Sciatic nerve (tissue), 2 donors: ENCODE results near the gene SRGN. TPM values are rescaled to one million over a fixed set of nuclear protein-coding genes. Genes with fewer than 3 reads are reported as not detected.
A peak's percentile ranks its signal among the peaks of the same experiment; 100 is the strongest.

Experiments
- ATAC-seq: fragments of 200-7000 bp; cut with Tn5 transposase; one replicate; pipeline ENCODE4 v1.9.1; 2020; ENCODE audit warnings: mild to moderate bottlenecking, moderate library complexity
- DNase-seq: peaks from one replicate; pipeline ENCODE4 v3.0.0-alpha.2; 2020; ENCODE audit warnings: low spot score
- intact Hi-C: fragments of 100-400 bp; cut with DNase I; formaldehyde crosslinking; loops from one replicate; pipeline ENCODE4 v1.14.2; 2022
- total RNA-seq: library from RNA; stranded (reverse); fragmentation: NEBNext Ultra II Directional; extraction: Animal tissue kit (Norgen Biotek cat#: 25700); gene quantifications from one replicate; pipeline ENCODE4 v1.2.1, GENCODE V29; 2021
- donor health status: DM: no; HTN: no; CAD: no.
- donor health status: DM: no; HTN: no; CAD: no.

SRGN gene
- total RNA-seq, 1 donor from 2014 or later, result 146 TPM

DNA sequence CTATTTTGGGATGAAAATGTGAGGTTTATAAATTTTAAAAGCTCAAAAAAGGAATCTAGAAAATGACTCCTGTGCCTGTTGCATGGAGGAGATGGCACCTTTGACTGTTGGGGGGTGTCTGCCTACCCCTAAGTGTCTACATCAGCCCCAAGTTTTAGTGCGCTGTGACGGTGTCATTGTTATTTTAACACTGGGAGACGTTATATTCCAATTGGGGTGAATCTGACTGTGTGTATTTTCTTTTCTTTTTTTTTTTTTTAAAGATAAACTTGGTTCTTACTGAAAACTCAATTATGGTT lies 517 bp downstream of the SRGN start:
- intact Hi-C loops, result no loop called here
- ATAC-seq, result no peak

DNA sequence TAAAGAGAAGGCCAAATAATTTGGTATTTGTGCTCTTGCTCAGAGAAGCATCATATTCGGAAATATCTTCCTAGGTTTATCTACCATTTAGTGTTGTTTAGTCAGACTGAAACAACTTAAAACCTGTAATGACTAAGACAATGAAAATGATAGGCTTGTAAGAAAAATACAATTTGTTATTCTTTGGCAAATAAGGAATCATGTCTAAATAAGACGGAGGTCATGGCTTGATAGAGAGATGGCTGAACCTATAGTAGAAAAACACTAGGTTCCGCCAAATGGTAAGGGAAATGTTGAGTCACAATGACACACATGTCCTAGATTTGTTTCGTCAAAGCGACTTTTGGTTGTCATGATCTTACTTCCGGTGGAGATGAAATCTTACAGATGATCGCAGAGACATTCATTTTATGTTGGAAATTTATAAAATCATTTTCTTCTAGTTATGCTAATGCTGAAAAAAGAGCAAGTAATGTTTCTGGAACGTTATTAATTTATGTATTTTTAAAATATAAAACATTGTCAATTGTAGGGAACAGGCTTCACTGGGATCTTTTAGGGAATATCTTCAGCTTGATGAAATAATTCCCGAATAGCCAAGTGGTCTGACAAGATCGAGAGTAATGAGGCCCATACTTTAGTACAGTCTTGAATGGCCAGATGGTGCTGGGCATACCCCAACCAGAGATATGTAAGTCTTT lies 1.0 kb downstream of the SRGN start:
- DNase-seq, result no peak
- intact Hi-C loops, result no loop called here
- ATAC-seq, result no peak

More for the DNA sequence above, 517 bp downstream of the SRGN start:
- DNase-seq, result no peak

DNA sequence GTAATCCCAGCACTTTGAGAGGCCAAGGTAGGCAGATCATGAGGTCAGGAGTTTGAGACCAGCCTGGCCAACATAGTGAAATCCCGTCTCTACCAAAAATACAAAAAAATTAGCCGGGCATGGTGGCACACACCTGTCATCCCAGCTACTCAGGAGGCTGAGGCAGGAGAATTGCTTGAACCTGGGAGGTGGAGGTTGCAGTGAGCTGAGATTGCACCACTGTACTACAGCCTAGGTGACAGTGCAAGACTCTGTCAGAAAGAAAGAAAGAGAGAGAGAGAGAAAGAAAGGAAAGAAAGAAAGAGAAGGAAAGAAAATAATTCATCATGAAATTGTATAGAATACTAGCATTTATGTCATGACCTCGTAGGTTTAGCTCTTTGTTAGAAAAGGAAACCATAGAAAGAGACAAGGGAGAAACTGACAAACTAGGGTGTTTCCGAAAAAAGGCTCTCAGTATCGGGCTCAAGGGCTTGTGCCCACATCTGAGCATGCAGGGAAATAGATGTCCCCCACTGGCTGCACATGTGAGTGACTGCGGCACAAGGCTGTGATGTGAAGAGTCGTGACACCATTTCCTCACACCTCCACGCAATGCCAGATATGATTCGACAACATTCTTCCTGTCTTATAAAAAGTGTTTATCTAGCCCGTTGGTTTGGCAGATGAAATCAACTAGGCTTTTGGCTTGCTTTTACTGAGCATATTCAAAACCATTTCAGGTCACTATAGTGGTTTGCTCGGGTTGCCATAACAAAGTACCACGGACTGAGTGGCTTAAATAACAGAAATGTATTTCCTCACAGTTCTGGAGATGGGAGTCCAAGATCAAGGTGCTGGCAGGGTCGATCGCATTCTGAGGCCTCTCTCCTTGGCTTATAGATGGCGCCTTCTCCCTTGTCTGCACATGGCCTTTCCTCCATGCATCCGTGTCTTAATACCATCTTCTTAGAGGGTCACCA lies 2.0 kb downstream of the SRGN start:
- DNase-seq (no peak), ATAC-seq (peak; percentile 42)
- intact Hi-C loops, result loop anchor here (10.0 kb wide), 1 partner anchor 95 kb away; no protein-coding TSS in a partner anchor

DNA sequence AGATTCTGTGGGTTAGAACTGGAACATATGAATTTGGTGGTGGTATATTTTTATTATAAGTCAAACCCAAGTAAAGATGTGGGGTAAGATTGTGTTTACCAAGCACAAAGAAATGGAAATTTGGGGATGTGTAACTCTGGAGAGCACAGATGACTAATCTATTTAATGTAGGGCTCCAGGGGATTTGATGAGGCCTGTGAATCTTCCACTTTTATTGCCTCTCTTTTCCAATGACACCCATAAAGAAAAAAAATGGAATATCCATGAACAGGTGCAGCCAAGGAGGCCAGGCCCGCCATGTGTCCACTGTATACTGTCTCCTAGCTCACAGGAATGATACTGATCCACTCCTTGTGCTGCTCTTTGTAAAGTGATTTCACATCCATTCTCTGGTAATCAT lies 2.8 kb downstream of the SRGN start:
- intact Hi-C loops, result loop anchor here (10.0 kb wide), 1 partner anchor 96 kb away; no protein-coding TSS in a partner anchor
- ATAC-seq, result no peak

DNA sequence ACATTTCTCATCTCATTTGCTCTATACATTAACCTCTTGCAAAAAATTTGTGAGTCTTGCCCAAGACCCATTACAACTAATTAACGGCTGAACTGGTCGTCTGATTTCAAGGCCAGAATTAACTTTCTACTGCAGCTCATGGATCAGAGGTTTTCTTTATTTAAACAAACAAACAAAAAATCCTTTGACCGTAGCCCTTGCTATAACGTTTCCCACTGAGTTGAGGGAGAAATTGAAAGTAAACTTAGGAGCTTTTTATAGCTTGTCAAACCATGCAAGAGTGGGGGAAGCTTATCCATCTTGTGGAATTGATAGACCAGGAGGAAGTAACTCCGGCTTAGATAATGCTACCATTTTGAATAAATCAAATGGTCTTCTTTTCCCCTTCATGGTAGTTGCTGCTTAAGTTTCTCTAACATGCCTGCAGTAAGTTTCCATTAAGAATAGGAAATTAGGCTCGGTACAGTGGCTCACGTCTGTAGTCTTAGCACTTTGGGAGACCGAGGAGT lies 3.3 kb downstream of the SRGN start:
- ATAC-seq, result no peak
- no peak for DNase-seq
- intact Hi-C loops, result loop anchor here (10.0 kb wide), 1 partner anchor 96 kb away; no protein-coding TSS in a partner anchor

More for the DNA sequence above, 2.8 kb downstream of the SRGN start:
- DNase-seq, result no peak

DNA sequence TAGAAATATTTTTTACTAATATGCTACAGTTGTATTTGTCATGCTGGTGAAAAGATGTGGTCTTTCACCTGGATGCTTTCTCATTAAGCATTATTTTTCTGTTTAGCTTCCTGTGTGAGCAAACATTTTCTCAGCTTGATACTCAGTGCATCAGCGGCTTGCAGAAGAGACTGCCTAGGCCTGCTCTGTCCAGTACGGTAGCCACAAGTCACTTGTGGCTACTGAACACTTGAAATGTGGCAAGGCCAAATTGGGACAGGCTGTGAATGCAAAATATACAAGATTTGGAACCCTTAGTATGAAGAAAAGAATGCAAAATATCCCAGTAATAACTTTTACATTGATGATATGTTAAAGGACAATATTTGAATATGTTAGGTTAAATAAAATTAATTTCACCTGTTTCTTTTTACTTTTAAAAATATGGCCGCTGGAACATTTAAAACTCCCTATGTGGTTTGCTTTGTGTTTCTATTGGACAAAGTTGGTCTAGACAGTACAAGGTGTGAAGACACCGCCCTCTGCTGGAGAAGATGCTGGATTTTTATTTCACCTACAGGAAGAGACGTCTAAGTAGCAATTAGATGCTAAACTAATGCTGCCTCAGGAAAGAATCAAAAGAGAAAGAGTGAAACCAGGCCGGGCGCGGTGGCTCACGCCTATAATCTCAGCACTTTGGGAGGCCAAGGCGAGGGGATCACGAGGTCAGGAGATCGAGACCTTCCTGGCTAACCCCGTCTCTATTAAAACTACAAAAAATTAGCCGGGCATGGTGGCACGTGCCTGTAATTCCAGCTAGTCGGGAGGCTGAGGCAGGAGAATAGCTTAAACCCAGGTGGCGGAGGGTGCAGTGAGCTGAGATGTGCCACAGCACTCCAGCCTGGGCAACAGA lies 5.3 kb downstream of the SRGN start:
- intact Hi-C loops, result loop anchor here (10.0 kb wide), 1 partner anchor 98 kb away; no protein-coding TSS in a partner anchor
- ATAC-seq, result peak; percentile 81
- peak; percentile 82 for DNase-seq

DNA sequence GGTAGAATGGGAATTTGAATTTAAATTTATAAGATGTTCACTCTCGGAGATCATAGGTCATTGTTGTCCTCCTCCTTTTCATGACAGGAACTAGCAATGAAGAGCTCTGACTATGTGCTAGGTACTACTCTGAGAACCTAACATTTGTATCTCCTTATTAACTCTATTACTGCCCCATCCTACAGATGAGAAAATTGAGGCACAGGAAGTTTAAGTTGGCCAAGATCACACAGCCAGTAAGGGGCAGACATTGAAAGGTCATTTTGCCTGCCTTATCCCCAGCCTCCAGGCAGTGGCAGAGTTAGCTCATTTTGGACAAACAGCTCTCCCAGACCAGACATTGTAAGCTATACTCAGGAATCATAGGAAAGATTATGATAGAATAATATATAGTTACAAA lies 6.0 kb downstream of the SRGN start:
- DNase-seq (no peak), ATAC-seq (no peak)
- intact Hi-C loops, result loop anchor here (10.0 kb wide), 1 partner anchor 99 kb away; no protein-coding TSS in a partner anchor

DNA sequence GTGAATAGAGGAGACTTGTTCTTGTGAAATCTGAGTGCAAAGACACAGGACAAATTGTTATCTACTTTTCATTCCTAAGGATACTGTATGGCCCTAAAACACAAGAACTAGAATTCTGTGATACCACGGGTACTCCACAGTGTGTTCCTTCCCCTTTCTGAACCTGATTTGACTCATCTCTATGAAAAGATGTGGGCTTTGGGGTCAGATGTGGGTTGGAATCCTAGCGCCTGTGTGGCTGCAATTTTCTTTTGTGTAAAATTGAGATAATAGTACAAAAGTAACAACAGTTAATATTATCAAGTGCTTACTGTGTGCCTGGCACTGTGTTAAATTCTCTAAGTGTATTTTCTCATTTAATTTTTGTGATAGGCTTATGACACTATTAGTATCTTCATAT lies 8.1 kb downstream of the SRGN start:
- ATAC-seq, result no peak
- no peak for DNase-seq
- intact Hi-C loops, result loop anchor here (10.0 kb wide), 1 partner anchor 101 kb away; no protein-coding TSS in a partner anchor

DNA sequence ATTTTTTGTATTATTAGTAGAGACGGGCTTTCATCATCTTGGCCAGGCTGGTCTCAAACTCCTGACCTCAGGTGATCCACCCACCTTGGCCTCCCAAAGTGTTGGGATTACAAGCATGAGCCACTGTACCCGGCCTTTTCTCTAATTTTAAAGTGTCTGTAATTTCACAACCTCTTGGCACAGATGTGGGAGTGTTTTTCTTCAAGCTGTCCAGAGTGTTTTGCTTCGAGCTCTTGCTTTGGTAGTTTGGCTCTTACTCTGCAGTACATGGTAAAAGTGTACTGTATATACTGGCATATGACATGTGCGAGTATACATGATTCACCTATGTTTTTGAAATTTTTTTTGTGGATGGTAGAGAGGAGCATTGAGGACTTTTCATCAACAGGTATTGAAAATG lies 9.8 kb downstream of the SRGN start:
- ATAC-seq, result no peak
- intact Hi-C loops, result loop anchor here (10.0 kb wide), 1 partner anchor 103 kb away; no protein-coding TSS in a partner anchor
- no peak for DNase-seq

DNA sequence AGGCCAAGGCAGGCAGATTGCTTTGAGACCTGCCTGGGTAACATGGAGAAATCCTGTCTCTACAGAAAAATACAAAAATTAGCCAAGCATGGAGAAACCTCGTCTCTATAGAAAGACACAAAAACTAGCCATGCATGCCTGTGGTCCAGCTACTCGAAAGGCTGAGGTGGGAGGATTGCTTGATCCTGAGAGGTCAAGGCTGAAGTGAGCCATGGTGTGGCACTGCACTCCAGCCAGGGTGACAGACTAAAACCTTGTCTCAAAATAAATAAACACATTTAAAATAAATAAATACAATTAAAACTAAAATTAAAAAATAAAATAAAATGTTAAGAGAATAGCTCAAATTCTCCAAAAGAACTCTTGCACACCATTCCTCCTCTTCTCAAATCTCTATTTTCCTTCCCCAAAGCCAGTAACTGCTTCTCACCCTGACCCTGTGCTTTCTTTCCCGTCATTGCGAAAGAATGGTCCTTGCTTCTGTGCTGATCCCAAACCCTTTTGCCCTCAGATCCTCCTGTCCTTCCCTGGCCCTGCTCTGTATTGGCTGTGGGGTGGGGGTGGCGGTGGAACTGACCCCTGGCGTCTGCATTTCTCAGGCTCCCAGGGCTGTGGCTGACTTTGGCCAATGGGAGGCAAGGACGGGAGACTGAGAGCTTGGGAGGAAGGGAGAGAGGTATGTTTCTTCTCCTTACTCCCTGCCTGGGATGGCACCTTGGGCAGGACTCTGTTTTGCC lies 12.4 kb downstream of the SRGN start:
- ATAC-seq (no peak), DNase-seq (no peak)
- intact Hi-C loops, result no loop called here

DNA sequence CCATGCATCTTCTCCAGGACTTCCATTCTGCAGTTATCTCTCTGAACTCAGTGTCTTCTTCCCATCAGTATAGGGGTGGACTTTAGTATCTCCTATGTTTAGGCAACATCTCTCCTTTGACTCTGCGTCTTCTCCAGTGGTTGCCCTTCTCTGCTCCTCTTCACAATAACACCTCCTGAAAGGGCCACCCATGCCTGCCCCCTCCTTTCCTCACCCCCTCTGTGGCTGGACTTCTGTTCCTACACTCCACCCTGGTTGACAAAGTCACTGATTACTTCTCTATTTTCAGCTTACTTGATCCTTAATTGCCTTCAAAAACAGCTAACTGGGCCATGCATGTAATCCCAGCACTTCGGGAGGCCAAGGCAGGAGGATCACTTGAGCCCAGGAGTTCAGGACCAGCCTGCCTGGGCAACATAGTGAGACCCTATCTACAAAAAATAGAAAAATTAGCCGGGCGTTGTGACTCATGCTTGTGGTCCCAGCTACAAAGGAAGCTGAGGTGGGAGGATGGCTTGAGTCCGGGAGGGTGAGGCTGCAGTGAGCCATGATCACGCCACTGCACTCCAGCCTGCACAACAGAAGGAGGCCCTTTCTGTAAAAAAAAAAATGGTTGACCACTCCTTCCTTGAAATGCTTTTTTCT lies 13.7 kb downstream of the SRGN start:
- DNase-seq, result no peak
- intact Hi-C loops, result no loop called here
- ATAC-seq, result no peak

DNA sequence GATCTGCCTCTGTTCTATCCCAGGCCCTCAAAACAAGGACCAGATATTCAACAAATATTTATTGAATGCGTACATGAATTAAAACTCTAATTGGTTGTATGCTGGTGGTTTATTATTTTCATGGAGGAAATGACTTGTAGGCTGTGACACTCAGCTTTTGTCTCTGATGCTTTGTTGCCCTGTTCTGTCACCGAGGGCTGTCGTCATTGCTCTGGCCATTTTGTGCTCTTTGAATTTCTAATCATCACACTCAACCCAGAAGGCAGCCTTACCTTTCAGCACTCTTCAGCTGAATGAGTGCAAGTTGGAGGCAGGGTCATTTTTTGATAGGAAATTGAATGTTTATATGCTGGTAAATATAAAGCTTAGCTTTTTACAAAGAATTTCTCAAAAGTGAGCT lies 14.5 kb downstream of the SRGN start:
- DNase-seq (no peak), ATAC-seq (no peak)
- intact Hi-C loops, result no loop called here

DNA sequence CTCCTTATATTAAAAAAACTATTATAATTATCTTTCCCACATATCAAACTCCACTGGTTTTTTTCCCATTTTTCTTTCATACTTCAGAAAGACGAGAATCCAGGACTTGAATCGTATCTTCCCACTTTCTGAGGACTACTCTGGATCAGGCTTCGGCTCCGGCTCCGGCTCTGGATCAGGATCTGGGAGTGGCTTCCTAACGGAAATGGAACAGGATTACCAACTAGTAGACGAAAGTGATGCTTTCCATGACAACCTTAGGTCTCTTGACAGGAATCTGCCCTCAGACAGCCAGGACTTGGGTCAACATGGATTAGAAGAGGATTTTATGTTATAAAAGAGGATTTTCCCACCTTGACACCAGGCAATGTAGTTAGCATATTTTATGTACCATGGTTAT lies 15.9 kb downstream of the SRGN start:
- intact Hi-C loops, result no loop called here
- ATAC-seq (no peak), DNase-seq (no peak)

DNA sequence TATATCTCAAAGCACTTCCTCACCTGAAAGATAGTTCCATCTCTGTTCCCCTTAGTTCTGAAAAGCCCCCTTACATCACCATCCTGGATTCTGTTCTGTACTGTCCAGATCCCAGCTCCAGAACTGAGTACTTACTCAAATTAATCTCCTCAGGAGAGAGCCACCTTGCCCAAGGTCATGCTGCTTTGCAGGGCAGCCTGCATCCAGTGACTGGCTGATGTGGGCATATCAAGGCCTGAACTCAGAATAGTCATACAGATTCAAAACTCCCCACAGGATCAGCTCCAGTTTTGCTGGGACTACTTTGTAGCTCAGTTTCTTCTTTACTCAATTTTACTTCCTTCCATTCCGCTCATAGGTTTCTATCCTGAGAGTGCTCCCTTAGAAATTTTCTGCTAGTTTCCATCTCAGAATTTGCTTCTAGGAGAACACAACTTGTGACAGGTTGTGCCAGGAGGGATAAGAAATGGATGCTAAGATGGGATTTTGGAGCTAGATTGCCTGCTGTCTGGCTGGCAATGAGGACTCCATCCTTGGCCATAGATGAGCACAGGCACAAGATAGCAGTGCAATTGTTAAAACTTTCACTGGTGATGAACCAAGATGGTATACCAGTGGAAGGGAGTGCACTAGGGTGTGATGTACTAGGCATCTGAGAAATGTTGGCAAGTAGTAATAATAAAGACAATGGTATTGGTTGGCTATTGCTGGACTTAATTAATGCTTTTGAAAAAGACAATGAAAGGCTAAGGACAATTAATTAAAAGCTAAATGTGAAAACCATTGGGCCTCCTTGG lies 17.3 kb downstream of the SRGN start:
- intact Hi-C loops, result no loop called here
- ATAC-seq (peak; percentile 61), DNase-seq (no peak)

DNA sequence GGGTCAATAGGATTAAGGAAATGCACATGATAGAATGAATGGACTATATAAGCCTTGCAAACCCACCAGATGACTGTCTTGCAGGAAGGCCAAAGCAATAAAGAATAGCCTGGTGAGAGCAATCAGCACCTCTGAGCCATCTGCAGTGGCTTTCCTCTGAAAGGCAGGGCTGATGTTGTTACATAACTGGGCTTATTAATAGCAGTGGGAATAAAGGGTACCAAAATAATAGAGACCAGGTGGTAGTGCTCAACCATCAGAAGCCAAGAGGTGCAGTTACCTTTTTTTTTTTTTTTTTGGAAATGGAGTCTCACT lies 19.2 kb downstream of the SRGN start:
- ATAC-seq, result no peak
- DNase-seq, result no peak
- intact Hi-C loops, result no loop called here

DNA sequence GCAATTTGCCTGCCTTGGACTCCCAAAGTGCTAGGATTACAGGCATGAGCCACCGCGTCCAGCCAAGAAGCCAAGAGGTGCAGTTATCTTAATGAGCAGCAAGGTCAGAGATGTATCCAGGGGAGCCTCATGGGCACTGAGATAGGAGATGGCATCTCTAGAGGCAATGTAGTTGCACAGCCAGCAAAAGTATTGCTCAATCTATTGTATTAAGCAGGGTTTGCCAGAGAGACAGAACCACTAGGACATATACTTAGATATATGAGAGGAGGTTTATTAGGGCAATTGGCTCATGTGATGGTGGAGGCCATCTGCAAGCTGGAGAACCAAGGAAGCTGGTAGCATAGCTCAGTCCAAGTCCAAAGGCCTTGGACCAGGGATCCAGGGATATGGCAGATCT lies 19.8 kb downstream of the SRGN start:
- intact Hi-C loops, result no loop called here
- DNase-seq (no peak), ATAC-seq (no peak)

DNA sequence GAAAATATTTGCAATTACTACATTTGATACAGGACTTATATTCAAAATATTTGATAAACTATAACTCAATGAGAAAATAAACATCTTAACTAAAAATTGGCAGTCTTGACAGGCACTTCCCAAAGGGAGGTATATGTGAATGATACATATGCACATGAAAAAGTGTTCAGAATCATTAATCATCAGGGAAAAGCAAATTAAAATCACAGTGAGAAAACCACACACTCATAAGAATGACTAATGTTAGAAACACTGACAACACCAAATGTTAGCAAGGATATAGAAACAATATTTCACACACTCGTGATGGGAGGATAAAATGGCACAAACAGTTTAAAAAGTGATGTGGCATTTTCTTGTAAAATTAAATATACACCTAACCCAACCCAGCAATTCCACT lies 32.0 kb downstream of the SRGN start:
- intact Hi-C loops, result loop anchor here (5.0 kb wide), 1 partner anchor 1237 kb away; no protein-coding TSS in a partner anchor
- no peak for DNase-seq

More for the DNA sequence above, 32.0 kb downstream of the SRGN start:
- ATAC-seq, result no peak
